Breast epithelium (tissue), 3 donors: ENCODE data around the gene CSMD2.

Experiments used
- POLR2A ChIP-seq: fragments of 450-650 bp; IDR thresholded peaks from one replicate; pipeline ENCODE4 v1.6.1; 2016; ENCODE audit warnings: antibody characterized with exemption, mild to moderate bottlenecking, moderate library complexity
- POLR2AphosphoS5 ChIP-seq, 3 donors: sonication (generic); formaldehyde crosslinking; IDR thresholded peaks; one replicate each; pipeline ENCODE4 v1.6.1; 2017; ENCODE audit warnings: antibody characterized with exemption in 3 of 3
- TF ChIP-seq, protein P1 (sequence below), 3 donors: fragments of 450-650 bp; IDR thresholded peaks; one replicate each; pipeline ENCODE4 v1.5.1; 2016 to 2017; ENCODE audit warnings: antibody characterized with exemption in 3 of 3, mild to moderate bottlenecking in 3 of 3, moderate library complexity in 3 of 3

DNA sequence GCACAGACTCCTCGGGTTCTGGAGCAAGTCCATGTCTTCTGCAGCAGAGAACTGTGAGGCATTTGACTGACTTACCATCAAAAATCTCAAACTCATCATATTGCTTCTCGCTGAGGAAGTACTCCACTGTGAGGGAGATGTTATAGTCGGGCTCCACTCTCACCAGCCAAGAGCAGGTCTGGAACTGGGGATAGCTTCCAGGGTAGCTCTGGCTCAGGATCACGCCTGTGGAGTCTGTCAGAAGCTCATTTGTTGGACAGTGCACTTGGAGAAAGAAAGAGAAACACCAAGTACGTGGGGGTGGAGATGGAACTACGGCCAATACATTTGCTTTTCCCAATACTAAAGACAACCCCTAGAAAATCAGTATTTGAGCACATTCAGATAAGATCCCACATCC, 581.5 kb downstream of the CSMD2 start:
- TF ChIP-seq, protein P1, sequence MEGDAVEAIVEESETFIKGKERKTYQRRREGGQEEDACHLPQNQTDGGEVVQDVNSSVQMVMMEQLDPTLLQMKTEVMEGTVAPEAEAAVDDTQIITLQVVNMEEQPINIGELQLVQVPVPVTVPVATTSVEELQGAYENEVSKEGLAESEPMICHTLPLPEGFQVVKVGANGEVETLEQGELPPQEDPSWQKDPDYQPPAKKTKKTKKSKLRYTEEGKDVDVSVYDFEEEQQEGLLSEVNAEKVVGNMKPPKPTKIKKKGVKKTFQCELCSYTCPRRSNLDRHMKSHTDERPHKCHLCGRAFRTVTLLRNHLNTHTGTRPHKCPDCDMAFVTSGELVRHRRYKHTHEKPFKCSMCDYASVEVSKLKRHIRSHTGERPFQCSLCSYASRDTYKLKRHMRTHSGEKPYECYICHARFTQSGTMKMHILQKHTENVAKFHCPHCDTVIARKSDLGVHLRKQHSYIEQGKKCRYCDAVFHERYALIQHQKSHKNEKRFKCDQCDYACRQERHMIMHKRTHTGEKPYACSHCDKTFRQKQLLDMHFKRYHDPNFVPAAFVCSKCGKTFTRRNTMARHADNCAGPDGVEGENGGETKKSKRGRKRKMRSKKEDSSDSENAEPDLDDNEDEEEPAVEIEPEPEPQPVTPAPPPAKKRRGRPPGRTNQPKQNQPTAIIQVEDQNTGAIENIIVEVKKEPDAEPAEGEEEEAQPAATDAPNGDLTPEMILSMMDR (IDR thresholded peaks at IDR 0.05) = no peak
- TF ChIP-seq POLR2A = no peak
- TF ChIP-seq POLR2AphosphoS5 (IDR thresholded peaks at IDR 0.05) = no peak
